A673 (cell line): Measurements from ENCODE around the gene GLI3. TPM values are rescaled to one million over a fixed set of nuclear protein-coding genes. Genes with fewer than 3 reads are reported as not detected.

Experiments used
- BruUV-seq: library from RNA; stranded (reverse); fragments of 400-500 nt; replicated peaks from 2 replicates; lab custom pipeline; 2021; lab: Mats Ljungman, UMichigan
- CTCF ChIA-PET: fragments of 300-600 bp; sonication (Branson Sonifier 250); formaldehyde crosslinking; loops from one replicate; lab custom pipeline; 2022; ENCODE audit warnings: antibody characterized with exemption; lab: Charles Lee
- POLR2A ChIA-PET: fragments of 300-600 bp; sonication (Branson Sonifier 250); formaldehyde crosslinking; loops from one replicate; lab custom pipeline; 2022; ENCODE audit warnings: antibody characterized with exemption; ENCODE audit not compliant: low non-redundant PET; lab: Charles Lee
- DNase-seq: peaks from one replicate; pipeline ENCODE4 v3.0.0-alpha.2; 2015; ENCODE audit warnings: low spot score
- H3K27ac ChIP-seq: fragments of 200-600 bp; sonication (generic); 2 replicates; pipeline ENCODE4 v1.5.1; 2016; ENCODE audit warnings: mixed run types, low read depth, mild to moderate bottlenecking, mixed read lengths, antibody characterized with exemption, low read length; ENCODE audit not compliant: poor library complexity, severe bottlenecking
- H3K27me3 ChIP-seq: fragments of 200-600 bp; sonication (generic); replicated peaks from 2 replicates; pipeline ENCODE4 v1.6.1; 2017; ENCODE audit warnings: mixed run types, low read depth, mild to moderate bottlenecking, mixed read lengths, antibody characterized with exemption, low read length; ENCODE audit not compliant: insufficient read depth, poor library complexity
- H3K36me3 ChIP-seq: fragments of 200-600 bp; sonication (generic); 2 replicates; pipeline ENCODE4 v1.6.1; 2016; ENCODE audit warnings: mixed run types, mild to moderate bottlenecking, mixed read lengths, antibody characterized with exemption, low read length; ENCODE audit not compliant: insufficient read depth, poor library complexity, severe bottlenecking
- H3K4me1 ChIP-seq: fragments of 200-600 bp; sonication (generic); 2 replicates; pipeline ENCODE4 v1.6.1; 2017; ENCODE audit warnings: mixed run types, mild to moderate bottlenecking, mixed read lengths, antibody characterized with exemption, low read length; ENCODE audit not compliant: insufficient read depth, poor library complexity, severe bottlenecking
- H3K4me3 ChIP-seq: fragments of 200-600 bp; sonication (generic); 2 replicates; pipeline ENCODE4 v1.5.1; 2016; ENCODE audit warnings: low read depth, mixed run types, mild to moderate bottlenecking, mixed read lengths, low read length; ENCODE audit not compliant: poor library complexity, severe bottlenecking
- H3K9me3 ChIP-seq: fragments of 200-600 bp; sonication (generic); 2 replicates; pipeline ENCODE4 v1.6.1; 2016; ENCODE audit warnings: mixed run types, low read depth, mild to moderate bottlenecking, mixed read lengths, antibody characterized with exemption, low read length; ENCODE audit not compliant: poor library complexity, severe bottlenecking
- EZH2 ChIP-seq: fragments of 200-600 bp; sonication (generic); IDR thresholded peaks from 2 replicates; pipeline ENCODE4 v1.6.1; 2017; ENCODE audit warnings: borderline replicate concordance, low read depth, mild to moderate bottlenecking, mixed read lengths, antibody characterized with exemption, low read length; ENCODE audit not compliant: poor library complexity, severe bottlenecking
- intact Hi-C: fragments of 100-400 bp; cut with micrococcal nuclease; formaldehyde crosslinking; loops from one replicate; pipeline ENCODE4 v1.10.0; 2022; ENCODE audit not compliant: unreplicated experiment
- total RNA-seq: library from RNA; stranded (reverse); gene quantifications from 2 replicates; pipeline ENCODE4 v1.2.3, GENCODE V29; 2021
- TF ChIP-seq, protein P1 (sequence below): fragments of 300-800, 200-600 bp; sonication (generic); conservative IDR thresholded peaks from 2 replicates; pipeline ENCODE4 v1.5.1; 2017; ENCODE audit warnings: low read depth, mild to moderate bottlenecking, antibody characterized with exemption, low read length, moderate library complexity, mixed read lengths

GLI3 gene
- total RNA-seq, 1 experiment from 2014 or later, result 52.6 TPM

DNA sequence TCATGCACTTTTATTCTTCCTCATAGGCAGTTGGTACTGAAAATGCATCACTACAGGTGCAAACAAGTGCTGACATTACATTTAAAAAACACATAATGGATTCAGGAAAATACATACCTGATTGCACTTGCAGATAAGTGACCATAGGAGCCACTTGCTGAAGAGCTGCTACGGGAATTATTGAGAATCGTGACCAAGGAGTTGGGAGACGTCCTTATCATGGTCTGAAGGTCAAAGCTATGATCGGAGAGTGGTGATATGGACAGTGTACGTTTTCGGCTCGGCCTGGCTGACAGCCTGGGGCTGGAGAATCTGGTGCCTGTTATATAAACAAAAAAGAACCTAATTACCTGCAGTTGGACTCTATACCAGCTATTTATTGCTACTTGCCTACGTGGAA is 197.1 kb downstream of the GLI3 start:
- intact Hi-C loops, result no loop called here
- H3K4me1 ChIP-seq, result no peaks in the 10 kb centered on the region
- no peak overlapping the region for H3K4me3 ChIP-seq
- no TSS peak for BruUV-seq
- ChIA-PET POLR2A (no interaction called here), CTCF (no interaction called here)
- no peak overlapping the region for H3K27ac ChIP-seq
- H3K9me3 ChIP-seq, result no peaks in the 10 kb centered on the region
- no peak for DNase-seq
- peaks cover 29% of the 10 kb centered on the region for H3K36me3 ChIP-seq
- no peaks in the 10 kb centered on the region for H3K27me3 ChIP-seq
- no peak for TF ChIP-seq EZH2
- TF ChIP-seq, protein P1, sequence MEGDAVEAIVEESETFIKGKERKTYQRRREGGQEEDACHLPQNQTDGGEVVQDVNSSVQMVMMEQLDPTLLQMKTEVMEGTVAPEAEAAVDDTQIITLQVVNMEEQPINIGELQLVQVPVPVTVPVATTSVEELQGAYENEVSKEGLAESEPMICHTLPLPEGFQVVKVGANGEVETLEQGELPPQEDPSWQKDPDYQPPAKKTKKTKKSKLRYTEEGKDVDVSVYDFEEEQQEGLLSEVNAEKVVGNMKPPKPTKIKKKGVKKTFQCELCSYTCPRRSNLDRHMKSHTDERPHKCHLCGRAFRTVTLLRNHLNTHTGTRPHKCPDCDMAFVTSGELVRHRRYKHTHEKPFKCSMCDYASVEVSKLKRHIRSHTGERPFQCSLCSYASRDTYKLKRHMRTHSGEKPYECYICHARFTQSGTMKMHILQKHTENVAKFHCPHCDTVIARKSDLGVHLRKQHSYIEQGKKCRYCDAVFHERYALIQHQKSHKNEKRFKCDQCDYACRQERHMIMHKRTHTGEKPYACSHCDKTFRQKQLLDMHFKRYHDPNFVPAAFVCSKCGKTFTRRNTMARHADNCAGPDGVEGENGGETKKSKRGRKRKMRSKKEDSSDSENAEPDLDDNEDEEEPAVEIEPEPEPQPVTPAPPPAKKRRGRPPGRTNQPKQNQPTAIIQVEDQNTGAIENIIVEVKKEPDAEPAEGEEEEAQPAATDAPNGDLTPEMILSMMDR, result no peak

DNA sequence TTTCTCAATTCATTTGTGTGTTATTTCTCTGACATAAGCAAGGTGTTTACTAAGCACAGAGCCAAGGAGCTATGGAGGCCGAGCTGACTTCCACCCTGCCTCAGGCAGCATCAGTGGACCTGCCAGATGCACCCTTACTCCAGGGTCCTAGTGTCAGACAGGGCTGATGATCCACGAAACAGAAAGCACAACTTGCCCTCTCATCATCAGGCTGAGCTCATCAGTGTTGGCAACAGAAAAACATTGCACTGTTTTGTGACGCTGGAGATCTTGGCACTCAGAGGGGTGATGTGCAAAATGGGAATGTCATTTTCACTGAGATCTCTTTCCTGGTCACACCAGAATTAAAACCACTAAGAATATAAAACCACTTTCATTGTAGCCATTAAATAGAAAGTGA is 201.8 kb downstream of the GLI3 start:
- TF ChIP-seq, protein P1, result no peak
- no peak for TF ChIP-seq EZH2
- peaks cover 26% of the 10 kb centered on the region for H3K36me3 ChIP-seq
- BruUV-seq, result no TSS peak
- no peak overlapping the region for H3K27ac ChIP-seq
- H3K4me1 ChIP-seq, result no peaks in the 10 kb centered on the region
- intact Hi-C loops, result no loop called here
- POLR2A ChIA-PET, result no interaction called here
- CTCF ChIA-PET, result no interaction called here
- no peaks in the 10 kb centered on the region for H3K9me3 ChIP-seq
- H3K27me3 ChIP-seq, result no peaks in the 10 kb centered on the region
- no peak overlapping the region for H3K4me3 ChIP-seq
- DNase-seq, result no peak

DNA sequence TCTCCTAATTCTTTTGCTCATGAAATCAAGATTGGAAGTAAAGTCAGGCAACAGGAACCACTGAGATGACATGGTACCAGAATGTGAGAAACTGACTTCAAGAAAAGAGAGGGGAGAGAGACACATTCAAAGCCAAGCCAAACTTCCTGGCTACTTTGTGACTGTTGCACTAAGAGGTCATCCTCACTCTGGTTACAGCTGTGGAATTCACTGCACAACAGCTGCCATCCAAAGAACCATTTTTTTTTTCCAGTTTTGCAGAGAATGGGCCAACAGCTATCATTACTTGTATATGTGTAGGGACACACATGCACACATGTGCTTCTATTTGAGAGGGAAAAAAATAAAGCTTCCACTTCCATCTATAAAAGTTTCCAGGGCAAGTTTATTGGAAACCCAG is 203.5 kb downstream of the GLI3 start:
- DNase-seq, result no peak
- POLR2A ChIA-PET, result no interaction called here
- no TSS peak for BruUV-seq
- CTCF ChIA-PET, result no interaction called here
- no peak overlapping the region for H3K27ac ChIP-seq
- no peak overlapping the region for H3K4me3 ChIP-seq
- intact Hi-C loops, result no loop called here
- TF ChIP-seq, protein P1, result no peak
- no peak for TF ChIP-seq EZH2
- peaks cover 24% of the 10 kb centered on the region for H3K36me3 ChIP-seq
- H3K9me3 ChIP-seq, result no peaks in the 10 kb centered on the region
- no peaks in the 10 kb centered on the region for H3K27me3 ChIP-seq
- no peaks in the 10 kb centered on the region for H3K4me1 ChIP-seq
